Liver (tissue), 9 donors: ENCODE data around the gene KIN. TPM values are rescaled to one million over a fixed set of nuclear protein-coding genes. Genes with fewer than 3 reads are reported as not detected.

Source experiments
- DNase-seq: peaks from one replicate; pipeline ENCODE4 v3.0.0-alpha.2; 2017; ENCODE audit warnings: low spot score
- H3K27ac ChIP-seq, 2 donors: one replicate each; pipeline ENCODE4 v1.7.0; 2013; ENCODE audit warnings: inconsistent platforms in 2 of 2, low read length in 2 of 2, control low read depth in 1 of 2, low read depth in 1 of 2, mild to moderate bottlenecking in 1 of 2
- H3K27me3 ChIP-seq, 4 donors: one replicate each; pipeline versions ENCODE4 v1.6.1 to v1.7.0; 2013; ENCODE audit warnings: low read length in 3 of 4, inconsistent platforms in 1 of 4, mild to moderate bottlenecking in 1 of 4, moderate library complexity in 1 of 4; ENCODE audit not compliant: control insufficient read depth in 4 of 4, insufficient read depth in 4 of 4
- H3K36me3 ChIP-seq, 4 donors: one replicate each; pipeline versions ENCODE4 v1.6.1 to v1.7.0; 2013; ENCODE audit warnings: low read length in 3 of 4, mild to moderate bottlenecking in 3 of 4, low read depth in 1 of 4, moderate library complexity in 1 of 4; ENCODE audit not compliant: control insufficient read depth in 4 of 4, insufficient read depth in 3 of 4
- H3K4me1 ChIP-seq, 4 donors: one replicate each; pipeline versions ENCODE4 v1.6.1 to v1.7.0; 2013; ENCODE audit warnings: low read length in 3 of 4, mild to moderate bottlenecking in 3 of 4, moderate library complexity in 1 of 4; ENCODE audit not compliant: control insufficient read depth in 4 of 4, insufficient read depth in 4 of 4
- H3K4me3 ChIP-seq, 3 donors: one replicate each; pipeline versions ENCODE4 v1.6.1 to v1.7.0; 2013; ENCODE audit warnings: low read length in 3 of 3, control low read depth in 1 of 3, low read depth in 1 of 3, mild to moderate bottlenecking in 1 of 3
- H3K9ac ChIP-seq, 2 donors: one replicate each; pipeline ENCODE4 v1.7.0; 2013; ENCODE audit warnings: low read length in 2 of 2, mild to moderate bottlenecking in 2 of 2, moderate library complexity in 2 of 2, control low read depth in 1 of 2, low read depth in 1 of 2
- H3K9me3 ChIP-seq, 4 donors: one replicate each; pipeline versions ENCODE4 v1.6.1 to v1.7.0; 2013; ENCODE audit warnings: low read length in 3 of 4; ENCODE audit not compliant: control insufficient read depth in 4 of 4
- ATF3 ChIP-seq: IDR thresholded peaks from 2 replicates; pipeline ENCODE4 v1.6.1; 2016; ENCODE audit warnings: antibody characterized with exemption
- CTCF ChIP-seq: fragments of 150-350 bp; IDR thresholded peaks from 2 replicates; pipeline ENCODE4 v1.5.1; 2017; ENCODE audit warnings: improper control_type of control experiment, low read depth, low read length; ENCODE audit not compliant: missing input control
- EGR1 ChIP-seq, 2 donors: IDR thresholded peaks; 2 replicates each; pipeline ENCODE4 v1.6.1; 2016 to 2018; ENCODE audit warnings: antibody characterized with exemption in 2 of 2, low read depth in 2 of 2
- FOXA1 ChIP-seq: IDR thresholded peaks from 2 replicates; pipeline ENCODE4 v1.6.1; 2016; ENCODE audit warnings: antibody characterized with exemption
- FOXA2 ChIP-seq: IDR thresholded peaks from 2 replicates; pipeline ENCODE4 v1.6.1; 2016; ENCODE audit warnings: antibody characterized with exemption
- GABPA ChIP-seq, 2 donors: IDR thresholded peaks in 1 of 2; conservative IDR thresholded peaks in 1 of 2; 2 replicates each; pipeline ENCODE4 v1.6.1; 2016; ENCODE audit warnings: antibody characterized with exemption in 2 of 2, mild to moderate bottlenecking in 1 of 2, moderate library complexity in 1 of 2
- JUND ChIP-seq, 2 donors: IDR thresholded peaks; 2 replicates each; pipeline ENCODE4 v1.6.1; 2016; ENCODE audit warnings: antibody characterized with exemption in 2 of 2
- MAX ChIP-seq: IDR thresholded peaks from 2 replicates; pipeline ENCODE4 v1.6.1; 2016; ENCODE audit warnings: antibody characterized with exemption
- NR2F2 ChIP-seq: IDR thresholded peaks from 2 replicates; pipeline ENCODE4 v1.6.1; 2016; ENCODE audit warnings: antibody characterized with exemption
- REST ChIP-seq: IDR thresholded peaks from 2 replicates; pipeline ENCODE4 v1.6.1; 2016; ENCODE audit warnings: antibody characterized with exemption, mild to moderate bottlenecking
- RXRA ChIP-seq, 2 donors: IDR thresholded peaks; 2 replicates each; pipeline ENCODE4 v1.6.1; 2017 to 2018; ENCODE audit warnings: antibody characterized with exemption in 2 of 2, mild to moderate bottlenecking in 1 of 2
- SP1 ChIP-seq: IDR thresholded peaks from 2 replicates; pipeline ENCODE4 v1.6.1; 2018; ENCODE audit warnings: antibody characterized with exemption, mild to moderate bottlenecking
- TAF1 ChIP-seq: conservative IDR thresholded peaks from 2 replicates; pipeline ENCODE4 v1.6.1; 2016; ENCODE audit warnings: antibody characterized with exemption, mild to moderate bottlenecking
- YY1 ChIP-seq: IDR thresholded peaks from 2 replicates; pipeline ENCODE4 v1.6.1; 2016; ENCODE audit warnings: antibody characterized with exemption, mild to moderate bottlenecking
- ZBTB33 ChIP-seq: IDR thresholded peaks from 2 replicates; pipeline ENCODE4 v1.6.1; 2016; ENCODE audit warnings: antibody characterized with exemption
- WGBS: extraction: QIAGEN DNeasy Blood & Tissue Kit; methylation state at CpG from one replicate; pipeline ENCODE4 v1.1.7; 2013; 5-methylcytosine and 5-hydroxymethylcytosine counted together
- polyA plus RNA-seq, 2 donors: library from polyadenylated mRNA; stranded (reverse) in 1 of 2; unstranded in 1 of 2; fragments of 200-250 nt in 1 of 2; fragments of >200 nt in 1 of 2; fragmentation: Nextera tagmentation in 1 of 2; extraction: Ambion mirVana in 1 of 2; gene quantifications; one replicate each; pipeline versions ENCODE4 v1.2.1 to v1.2.3, GENCODE V29; 2013 to 2015
- total RNA-seq, 2 donors: library from RNA; depleted of rRNA; stranded (reverse); fragments of >200 nt; gene quantifications; one replicate each; pipeline ENCODE4 v1.2.3, GENCODE V29; 2014
- donor health status: healthy.
- donor health status: healthy.
- donor health status: healthy.
- donor health status: healthy.
- donor health status: healthy.

Gene KIN
- total and polyA plus RNA-seq, 4 donors, result 2.4 to 3.8 (median 3.1) TPM

- TF ChIP-seq GABPA (IDR thresholded peaks at IDR 0.05 in 1 of 2, conservative IDR thresholded peaks at IDR 0.05 in 1 of 2) (peak in 1 of 2 donors; percentile 16), REST (no peak), YY1 (no peak)
- WGBS, result under 1% methylated on average over 10 of the region's 10 CpGs
- Histone ChIP-seq H3K27ac (peak overlapping the region in 1 of 2 donors; percentile 6), H3K9ac (no peak overlapping the region), H3K4me1 (peaks cover 5 to 22% (median 14%) of the 10 kb centered on the region in 4 donors), H3K36me3 (no peaks in the 10 kb centered on the region), H3K9me3 (no peaks in the 10 kb centered on the region), H3K27me3 (no peaks in the 10 kb centered on the region), H3K4me3 (peak overlapping the region; percentile 83 to 98 (median 93))
- no peak for DNase-seq
Measured at GRCh38 chr10:7817984-7818294, 30.1 kb upstream of the KIN start.

- Histone ChIP-seq H3K36me3 (no peaks in the 10 kb centered on the region), H3K9ac (no peak overlapping the region), H3K27me3 (no peaks in the 10 kb centered on the region), H3K27ac (no peak overlapping the region), H3K9me3 (no peaks in the 10 kb centered on the region), H3K4me3 (peak overlapping the region; percentile 83 to 98 (median 93)), H3K4me1 (peaks cover 5 to 22% (median 14%) of the 10 kb centered on the region in 4 donors)
- DNase-seq, result no peak
- 18% methylated on average over 12 of the region's 12 CpGs for WGBS
- TF ChIP-seq FOXA1 (no peak), JUND (IDR thresholded peaks at IDR 0.05) (no peak), SP1 (no peak), TAF1 (no peak), YY1 (no peak), FOXA2 (no peak), RXRA (IDR thresholded peaks at IDR 0.05) (no peak), CTCF (no peak), ZBTB33 (no peak)
Measured at GRCh38 chr10:7817576-7817975, 29.8 kb upstream of the KIN start.

- Histone ChIP-seq H3K36me3 (peaks cover 0 to 2% (median 0%) of the 10 kb centered on the region in 4 donors), H3K27me3 (no peaks in the 10 kb centered on the region), H3K4me1 (peaks cover 3 to 9% (median 3%) of the 10 kb centered on the region in 4 donors), H3K9me3 (no peaks in the 10 kb centered on the region), H3K27ac (no peak overlapping the region), H3K4me3 (no peak overlapping the region), H3K9ac (no peak overlapping the region)
- WGBS, result 90% methylated on average over 3 of the region's 3 CpGs
- no peak for DNase-seq
- TF ChIP-seq TAF1 (no peak), SP1 (no peak), REST (no peak), EGR1 (IDR thresholded peaks at IDR 0.05; ENCODE audit: low read depth in 2 of 2) (no peak), FOXA2 (no peak), YY1 (no peak), MAX (no peak), FOXA1 (no peak), GABPA (IDR thresholded peaks at IDR 0.05 in 1 of 2, conservative IDR thresholded peaks at IDR 0.05 in 1 of 2) (no peak), NR2F2 (no peak), ATF3 (no peak)
Measured at GRCh38 chr10:7813481-7813880, 25.7 kb upstream of the KIN start.
